K562 treated with DMSO at 1 percent for 12 hours (cell line): ENCODE measurements around the gene BOC. TPM values are rescaled to one million over a fixed set of nuclear protein-coding genes. Genes with fewer than 3 reads are reported as not detected.

Experiments used
- total RNA-seq: library from RNA; unstranded; fragments of 300-600 nt; gene quantifications from 2 replicates; pipeline ENCODE4 v1.2.3, GENCODE V29; 2022; ENCODE audit not compliant: insufficient read depth

The BOC gene
- total RNA-seq = 1.3 TPM in 1 of 2 replicates, not detected in the other

GRCh38 chr3:113211330-113212149, at the start of gene BOC:
BOC (plus strand) TSS chr3:113211557; CDS start chr3:113249803, 38,246 bp downstream.

Other genes with a start within 250 kb of the BOC start
- not detected in 2 replicates for gene CD200R1, start 236.5 kb upstream of the BOC start, total RNA-seq
- 9.3 and 17.0 TPM in 2 replicates for gene GTPBP8, start 220.6 kb upstream of the BOC start, total RNA-seq
- gene CFAP44, start 229.9 kb downstream of the BOC start, total RNA-seq = 0.26 and 2.3 TPM in 2 replicates